Nephron (organoid): Measurements from ENCODE around the gene ZFAND3.

Experiments used
- H3K27ac Mint-ChIP-seq, 3 experiments: 2 replicates each; pipeline ENCODE4 v1.8.0; 2020; ENCODE audit warnings: mixed read lengths in 3 of 3, mild to moderate bottlenecking in 2 of 3, moderate library complexity in 1 of 3
- H3K27me3 Mint-ChIP-seq: 2 replicates; pipeline ENCODE4 v1.8.0; 2021; ENCODE audit warnings: low read depth, mild to moderate bottlenecking, moderate library complexity, mixed read lengths
- H3K36me3 Mint-ChIP-seq: 2 replicates; pipeline ENCODE4 v1.8.0; 2020; ENCODE audit warnings: low read depth, mixed read lengths
- H3K4me1 Mint-ChIP-seq: 2 replicates; pipeline ENCODE4 v1.8.0; 2020; ENCODE audit warnings: mixed read lengths
- H3K4me3 Mint-ChIP-seq, 3 experiments: 2 replicates each; pipeline ENCODE4 v1.8.0; 2020; ENCODE audit warnings: mild to moderate bottlenecking in 3 of 3, mixed read lengths in 3 of 3, moderate library complexity in 2 of 3
- H3K9me3 Mint-ChIP-seq: 2 replicates; pipeline ENCODE4 v1.8.0; 2020; ENCODE audit warnings: mixed read lengths
- CTCF ChIP-seq, 3 experiments: fragments of 200-600 bp; sonication (generic); IDR thresholded peaks; one replicate each; pipeline ENCODE4 v1.5.0; 2021; ENCODE audit warnings: antibody characterized with exemption in 3 of 3; ENCODE audit not compliant: unreplicated experiment in 3 of 3

The ZFAND3 gene

GRCh38 chr6:38133932-38134703, 314.6 kb downstream of the ZFAND3 start:
- TF ChIP-seq CTCF (IDR thresholded peaks at IDR 0.05; ENCODE audit: unreplicated experiment in 3 of 3): no peak
- peaks cover 62% of the 10 kb centered on the region for H3K36me3 Mint-ChIP-seq
- no peaks in the 10 kb centered on the region for H3K27me3 Mint-ChIP-seq
- no peak overlapping the region for H3K4me3 Mint-ChIP-seq
- no peak overlapping the region for H3K27ac Mint-ChIP-seq
- peaks cover 20% of the 10 kb centered on the region for H3K9me3 Mint-ChIP-seq
- H3K4me1 Mint-ChIP-seq: peaks cover 31% of the 10 kb centered on the region

- Mint-ChIP-seq H3K4me1 (peaks cover 31% of the 10 kb centered on the region), H3K27me3 (no peaks in the 10 kb centered on the region), H3K27ac (no peak overlapping the region), H3K4me3 (no peak overlapping the region), H3K36me3 (peaks cover 62% of the 10 kb centered on the region), H3K9me3 (peaks cover 14% of the 10 kb centered on the region)
- TF ChIP-seq CTCF (IDR thresholded peaks at IDR 0.05; ENCODE audit: unreplicated experiment in 3 of 3): no peak
Observed at GRCh38 chr6:38134704-38135088, 315.2 kb downstream of the ZFAND3 start.

GRCh38 chr6:38136547-38136946, 317.0 kb downstream of the ZFAND3 start:
- Mint-ChIP-seq H3K27me3 (no peaks in the 10 kb centered on the region), H3K9me3 (no peaks in the 10 kb centered on the region), H3K27ac (no peak overlapping the region), H3K4me1 (peaks cover 29% of the 10 kb centered on the region), H3K4me3 (no peak overlapping the region), H3K36me3 (peaks cover 51% of the 10 kb centered on the region)
- TF ChIP-seq CTCF (IDR thresholded peaks at IDR 0.05; ENCODE audit: unreplicated experiment in 3 of 3): no peak

GRCh38 chr6:38137608-38138265, 318.2 kb downstream of the ZFAND3 start:
- no peaks in the 10 kb centered on the region for H3K27me3 Mint-ChIP-seq
- peaks cover 26% of the 10 kb centered on the region for H3K4me1 Mint-ChIP-seq
- H3K4me3 Mint-ChIP-seq: no peak overlapping the region
- peak overlapping the region; percentile 5 to 80 (median 21) for H3K27ac Mint-ChIP-seq
- no peaks in the 10 kb centered on the region for H3K9me3 Mint-ChIP-seq
- no peak for TF ChIP-seq CTCF (IDR thresholded peaks at IDR 0.05; ENCODE audit: unreplicated experiment in 3 of 3)
- peaks cover 48% of the 10 kb centered on the region for H3K36me3 Mint-ChIP-seq

GRCh38 chr6:38138374-38138773, 318.8 kb downstream of the ZFAND3 start:
- H3K9me3 Mint-ChIP-seq: no peaks in the 10 kb centered on the region
- peaks cover 43% of the 10 kb centered on the region for H3K36me3 Mint-ChIP-seq
- H3K27me3 Mint-ChIP-seq: no peaks in the 10 kb centered on the region
- H3K4me3 Mint-ChIP-seq: no peak overlapping the region
- no peak for TF ChIP-seq CTCF (IDR thresholded peaks at IDR 0.05; ENCODE audit: unreplicated experiment in 3 of 3)
- no peak overlapping the region for H3K27ac Mint-ChIP-seq
- peaks cover 32% of the 10 kb centered on the region for H3K4me1 Mint-ChIP-seq
